Mesothelial cell of epicardium (in vitro differentiated cells): ENCODE data around the gene C2CD3. TPM values are rescaled to one million over a fixed set of nuclear protein-coding genes. Genes with fewer than 3 reads are reported as not detected.
A peak's percentile ranks its signal among the peaks of the same experiment; 100 is the strongest.

Experiments used
- DNase-seq, 2 experiments: peaks; one replicate each; pipeline ENCODE4 v3.0.0; 2021; ENCODE audit warnings: low spot score in 2 of 2; ENCODE audit not compliant: unreplicated experiment in 2 of 2
- H3K27ac Mint-ChIP-seq: 2 replicates; pipeline ENCODE4 v1.8.0; 2021; ENCODE audit warnings: mixed read lengths
- H3K27me3 Mint-ChIP-seq: 2 replicates; pipeline ENCODE4 v1.8.0; 2021; ENCODE audit warnings: low read depth, mixed read lengths
- H3K36me3 Mint-ChIP-seq: 2 replicates; pipeline ENCODE4 v1.8.0; 2021; ENCODE audit warnings: mixed read lengths
- H3K4me1 Mint-ChIP-seq: 2 replicates; pipeline ENCODE4 v1.8.0; 2021; ENCODE audit warnings: mixed read lengths
- H3K4me3 Mint-ChIP-seq: 2 replicates; pipeline ENCODE4 v1.8.0; 2021; ENCODE audit warnings: mild to moderate bottlenecking, moderate library complexity, mixed read lengths
- H3K9me3 Mint-ChIP-seq: 2 replicates; pipeline ENCODE4 v1.8.0; 2021; ENCODE audit warnings: mixed read lengths
- CTCF ChIP-seq: fragments of 200-600 bp; sonication (generic); IDR thresholded peaks from one replicate; pipeline ENCODE4 v1.5.0; 2021; ENCODE audit warnings: antibody characterized with exemption; ENCODE audit not compliant: unreplicated experiment
- total RNA-seq: library from RNA; stranded (reverse); gene quantifications from 3 replicates; pipeline ENCODE4 v1.2.1, GENCODE V29; 2021

The C2CD3 gene
- total RNA-seq, 1 donor from 2014 or later = 34.8 TPM

GRCh38 chr11:74162681-74163467 is 7.9 kb downstream of the C2CD3 start:
- no peak for DNase-seq
- no peak for TF ChIP-seq CTCF
- Mint-ChIP-seq H3K27me3 (no peaks in the 10 kb centered on the region), H3K9me3 (no peaks in the 10 kb centered on the region), H3K36me3 (peaks cover 32% of the 10 kb centered on the region), H3K4me3 (no peak overlapping the region), H3K27ac (peak overlapping the region; percentile 71), H3K4me1 (peaks cover 2% of the 10 kb centered on the region)

GRCh38 chr11:74159642-74160041 is 11.2 kb downstream of the C2CD3 start:
- Mint-ChIP-seq H3K27ac (no peak overlapping the region), H3K27me3 (no peaks in the 10 kb centered on the region), H3K36me3 (peaks cover 32% of the 10 kb centered on the region), H3K4me3 (no peak overlapping the region), H3K9me3 (no peaks in the 10 kb centered on the region), H3K4me1 (peaks cover 2% of the 10 kb centered on the region)
- no peak for TF ChIP-seq CTCF
- DNase-seq = no peak

GRCh38 chr11:74157169-74157568 is 13.6 kb downstream of the C2CD3 start:
- Mint-ChIP-seq H3K36me3 (peaks cover 44% of the 10 kb centered on the region), H3K4me1 (no peaks in the 10 kb centered on the region), H3K27ac (no peak overlapping the region), H3K27me3 (no peaks in the 10 kb centered on the region), H3K4me3 (no peak overlapping the region), H3K9me3 (peaks cover 12% of the 10 kb centered on the region)
- TF ChIP-seq CTCF = no peak
- no peak for DNase-seq

- no peak for DNase-seq
- peaks cover 2% of the 10 kb centered on the region for H3K4me1 Mint-ChIP-seq
- TF ChIP-seq CTCF = no peak
- peaks cover 12% of the 10 kb centered on the region for H3K9me3 Mint-ChIP-seq
- peaks cover 40% of the 10 kb centered on the region for H3K36me3 Mint-ChIP-seq
- H3K4me3 Mint-ChIP-seq = no peak overlapping the region
- no peaks in the 10 kb centered on the region for H3K27me3 Mint-ChIP-seq
- no peak overlapping the region for H3K27ac Mint-ChIP-seq
Observed at GRCh38 chr11:74154620-74155281, 16.1 kb downstream of the C2CD3 start.

GRCh38 chr11:74153224-74153623 is 17.6 kb downstream of the C2CD3 start:
- no peak for DNase-seq
- no peak overlapping the region for H3K4me3 Mint-ChIP-seq
- H3K27me3 Mint-ChIP-seq = no peaks in the 10 kb centered on the region
- peaks cover 14% of the 10 kb centered on the region for H3K4me1 Mint-ChIP-seq
- H3K36me3 Mint-ChIP-seq = peaks cover 37% of the 10 kb centered on the region
- H3K9me3 Mint-ChIP-seq = peaks cover 12% of the 10 kb centered on the region
- no peak overlapping the region for H3K27ac Mint-ChIP-seq
- no peak for TF ChIP-seq CTCF
